ENCODE data around the gene IGF2BP3. TPM values are rescaled to one million over a fixed set of nuclear protein-coding genes. Genes with fewer than 3 reads are reported as not detected.

The IGF2BP3 gene
- total and polyA plus RNA-seq, 8 donors = 0.09 to 1.3 (median 0.55) TPM

DNA sequence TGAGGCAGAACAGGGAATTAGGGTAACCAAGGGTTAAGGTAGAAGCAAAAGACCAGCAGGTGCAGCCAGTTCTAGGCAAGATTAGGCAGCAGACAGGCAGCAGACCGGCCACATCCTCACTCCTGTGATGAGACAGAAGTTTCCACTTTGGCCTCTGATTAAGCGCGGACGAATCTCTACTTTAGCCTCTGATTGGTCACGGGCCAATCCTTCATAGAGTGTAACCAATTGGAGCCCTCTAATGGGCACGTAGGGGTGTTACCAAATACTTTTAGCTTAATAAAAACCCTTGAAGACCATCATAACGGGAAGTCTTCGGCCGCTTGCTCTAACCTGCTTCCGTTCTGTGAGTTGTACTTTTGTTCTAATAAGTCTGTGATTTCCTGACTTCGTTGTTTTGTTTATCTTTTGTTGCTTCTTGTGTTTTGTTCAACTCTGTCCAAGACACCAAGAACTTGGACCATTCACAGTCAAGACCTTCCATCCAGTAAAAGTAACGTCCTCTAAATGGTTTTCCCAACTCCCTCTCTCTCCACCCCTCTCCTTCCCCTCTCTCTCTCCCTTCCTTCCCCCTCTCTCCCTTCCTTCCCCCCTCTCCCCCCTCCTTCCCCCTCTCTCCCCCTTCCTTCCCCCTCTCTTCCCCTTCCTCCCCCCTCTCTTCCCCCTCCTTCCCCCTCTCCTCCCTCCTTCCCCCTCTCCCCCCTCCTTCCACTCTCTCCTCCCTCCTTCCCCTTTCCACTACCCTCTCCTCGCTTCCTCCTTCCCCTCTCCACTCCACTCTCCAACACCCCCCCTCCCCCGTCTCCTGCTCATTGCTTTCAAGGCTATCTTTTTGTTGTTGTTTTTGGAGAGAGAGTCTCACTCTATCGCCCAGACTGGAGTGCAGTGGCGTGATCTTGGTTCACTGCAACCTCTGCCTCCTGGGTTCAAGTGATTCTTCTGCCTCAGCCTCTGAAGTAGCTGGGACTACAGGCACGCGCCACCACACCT lies 184.3 kb downstream of the IGF2BP3 start:
- intact Hi-C loops (cut with DNase I) = no loop called here
- Histone ChIP-seq H3K36me3 (no peaks in the 10 kb centered on the region), H3K4me1 (no peaks in the 10 kb centered on the region), H3K27me3 (no peaks in the 10 kb centered on the region), H3K27ac (no peak overlapping the region), H3K4me3 (no peak overlapping the region), H3K9me3 (no peaks in the 10 kb centered on the region)
- no peak for FAIRE-seq
- no peak for DNase-seq
- 73 to 83% methylated on average over 18 of the region's 18 CpGs for WGBS, 2 donors
- TF ChIP-seq, protein P1, sequence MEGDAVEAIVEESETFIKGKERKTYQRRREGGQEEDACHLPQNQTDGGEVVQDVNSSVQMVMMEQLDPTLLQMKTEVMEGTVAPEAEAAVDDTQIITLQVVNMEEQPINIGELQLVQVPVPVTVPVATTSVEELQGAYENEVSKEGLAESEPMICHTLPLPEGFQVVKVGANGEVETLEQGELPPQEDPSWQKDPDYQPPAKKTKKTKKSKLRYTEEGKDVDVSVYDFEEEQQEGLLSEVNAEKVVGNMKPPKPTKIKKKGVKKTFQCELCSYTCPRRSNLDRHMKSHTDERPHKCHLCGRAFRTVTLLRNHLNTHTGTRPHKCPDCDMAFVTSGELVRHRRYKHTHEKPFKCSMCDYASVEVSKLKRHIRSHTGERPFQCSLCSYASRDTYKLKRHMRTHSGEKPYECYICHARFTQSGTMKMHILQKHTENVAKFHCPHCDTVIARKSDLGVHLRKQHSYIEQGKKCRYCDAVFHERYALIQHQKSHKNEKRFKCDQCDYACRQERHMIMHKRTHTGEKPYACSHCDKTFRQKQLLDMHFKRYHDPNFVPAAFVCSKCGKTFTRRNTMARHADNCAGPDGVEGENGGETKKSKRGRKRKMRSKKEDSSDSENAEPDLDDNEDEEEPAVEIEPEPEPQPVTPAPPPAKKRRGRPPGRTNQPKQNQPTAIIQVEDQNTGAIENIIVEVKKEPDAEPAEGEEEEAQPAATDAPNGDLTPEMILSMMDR (IDR thresholded peaks at IDR 0.05) = no peak
- no peak for ATAC-seq

DNA sequence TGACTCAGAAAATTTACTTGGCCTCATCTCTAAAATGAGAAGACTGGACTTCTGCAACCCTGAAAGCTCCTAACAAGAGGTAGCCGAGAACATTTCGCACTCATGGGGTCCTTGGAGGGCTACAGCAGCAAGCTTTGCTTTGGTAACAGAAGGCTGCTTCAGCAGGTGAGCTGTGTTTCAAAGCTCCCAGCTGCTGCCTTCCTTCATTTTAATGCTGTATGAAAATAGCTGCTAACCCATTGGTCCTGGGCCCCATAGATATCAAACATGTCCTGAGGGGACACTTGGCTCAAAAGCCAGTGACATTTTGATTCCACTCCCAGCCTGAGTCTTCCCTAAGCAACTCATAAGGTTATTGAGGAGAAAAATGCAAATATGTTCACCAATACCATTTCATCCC lies 185.4 kb downstream of the IGF2BP3 start:
- TF ChIP-seq, protein P1 (IDR thresholded peaks at IDR 0.05) = no peak
- no peak for FAIRE-seq
- ATAC-seq = no peak
- Histone ChIP-seq H3K4me3 (no peak overlapping the region), H3K36me3 (no peaks in the 10 kb centered on the region), H3K27me3 (no peaks in the 10 kb centered on the region), H3K27ac (no peak overlapping the region), H3K4me1 (no peaks in the 10 kb centered on the region), H3K9me3 (no peaks in the 10 kb centered on the region)
- DNase-seq = no peak
- intact Hi-C loops (cut with DNase I) = no loop called here
- 89% methylated on average over 2 of the region's 2 CpGs for WGBS, 2 donors

DNA sequence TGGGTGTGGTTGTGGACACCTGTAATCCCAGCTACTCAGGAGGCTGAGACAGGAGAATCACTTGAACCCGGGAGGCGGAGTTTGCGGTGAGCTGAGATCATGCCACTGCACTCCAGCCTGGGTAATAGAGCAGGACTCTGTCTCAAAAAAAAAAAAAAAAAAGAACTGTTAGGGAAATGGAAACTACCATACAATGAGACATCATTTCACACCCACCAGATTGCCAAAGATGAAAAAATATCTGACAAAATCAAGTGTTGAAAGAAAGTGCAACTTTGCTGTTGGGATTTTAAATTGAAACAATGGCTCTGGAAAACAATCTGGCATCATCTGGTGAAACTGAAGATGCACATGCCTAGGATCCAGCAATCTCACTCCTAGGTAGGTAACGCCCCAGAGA lies 187.2 kb downstream of the IGF2BP3 start:
- Histone ChIP-seq H3K36me3 (no peaks in the 10 kb centered on the region), H3K27ac (no peak overlapping the region), H3K4me3 (no peak overlapping the region), H3K4me1 (no peaks in the 10 kb centered on the region), H3K9me3 (no peaks in the 10 kb centered on the region), H3K27me3 (no peaks in the 10 kb centered on the region)
- DNase-seq = no peak
- 92 to 97% methylated on average over 4 of the region's 4 CpGs for WGBS, 2 donors
- no peak for FAIRE-seq
- intact Hi-C loops (cut with DNase I) = no loop called here
- TF ChIP-seq, protein P1 (IDR thresholded peaks at IDR 0.05) = no peak
- no peak for ATAC-seq

DNA sequence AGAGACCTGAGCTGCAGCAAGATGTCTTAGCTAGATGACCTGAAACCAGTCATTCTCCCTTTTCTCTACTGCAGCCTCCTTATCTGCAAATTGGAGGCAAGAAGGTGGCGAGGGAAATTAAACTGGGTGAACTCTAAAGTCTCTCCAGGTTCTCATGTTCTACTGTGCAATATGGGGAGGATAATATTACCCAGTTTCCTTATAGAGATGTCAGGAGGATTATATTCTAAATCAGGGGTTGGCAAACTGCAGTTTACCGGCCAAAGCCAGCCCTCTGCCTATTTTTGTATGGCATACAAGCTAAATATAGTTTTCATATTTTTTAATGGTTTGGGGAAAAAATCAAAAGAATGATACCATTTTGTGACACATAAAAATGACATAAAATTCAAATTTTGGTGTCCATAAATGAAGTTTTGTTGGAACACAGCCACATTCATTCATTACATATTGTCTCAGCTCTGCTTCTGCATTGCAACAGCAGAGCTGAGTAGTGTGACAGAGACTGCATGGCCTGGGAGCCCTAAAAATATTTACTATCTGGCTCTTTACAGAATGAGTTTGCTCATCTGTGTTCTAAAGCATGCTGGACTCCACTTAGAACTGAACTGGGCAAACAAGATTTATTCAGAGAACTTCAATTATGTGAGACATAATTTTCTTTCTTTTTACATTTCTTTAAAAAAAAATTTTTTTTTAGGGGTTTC lies 190.3 kb downstream of the IGF2BP3 start:
- intact Hi-C loops (cut with DNase I) = no loop called here
- Histone ChIP-seq H3K27ac (no peak overlapping the region), H3K4me3 (no peak overlapping the region), H3K36me3 (no peaks in the 10 kb centered on the region), H3K27me3 (no peaks in the 10 kb centered on the region), H3K4me1 (no peaks in the 10 kb centered on the region), H3K9me3 (no peaks in the 10 kb centered on the region)
- FAIRE-seq (no peak), ATAC-seq (no peak), DNase-seq (no peak)
- WGBS, 2 donors = 84 to 94% methylated on average over 2 of the region's 2 CpGs
- TF ChIP-seq, protein P1 (IDR thresholded peaks at IDR 0.05) = no peak

Measured in pancreas (tissue), 10 donors.